DOHH2 (cell line): ENCODE data around the gene LRRC75B.

Experiments used
- H3F3A ChIP-seq: fragments of 200-600 bp; sonication (generic), shearing (Covaris generic); 2 replicates; pipeline ENCODE4 v1.6.0; 2016; ENCODE audit warnings: antibody characterized with exemption, mild to moderate bottlenecking; ENCODE audit not compliant: control insufficient read depth, insufficient read depth
- H3K27ac ChIP-seq: fragments of 200-600 bp; sonication (generic); 2 replicates; pipeline ENCODE4 v1.5.1; 2014; ENCODE audit warnings: low read depth, mild to moderate bottlenecking, low read length, moderate library complexity
- H3K27me3 ChIP-seq: fragments of 200-600 bp; sonication (generic); 2 replicates; pipeline ENCODE4 v1.6.1; 2014; ENCODE audit warnings: mild to moderate bottlenecking, low read length, mixed read lengths; ENCODE audit not compliant: control insufficient read depth
- H3K36me3 ChIP-seq: fragments of 200-600 bp; sonication (generic); 2 replicates; pipeline ENCODE4 v1.6.1; 2014; ENCODE audit warnings: mild to moderate bottlenecking, low read length, moderate library complexity, mixed read lengths; ENCODE audit not compliant: control insufficient read depth
- H3K4me1 ChIP-seq: fragments of 200-600 bp; sonication (generic); 2 replicates; pipeline ENCODE4 v1.6.1; 2014; ENCODE audit warnings: mild to moderate bottlenecking, low read length, mixed read lengths; ENCODE audit not compliant: control insufficient read depth
- H3K4me2 ChIP-seq: fragments of 200-600 bp; sonication (generic); 2 replicates; pipeline ENCODE4 v1.6.0; 2014; ENCODE audit warnings: mild to moderate bottlenecking, low read length, moderate library complexity
- H3K4me3 ChIP-seq: fragments of 200-600 bp; sonication (generic); 2 replicates; pipeline ENCODE4 v1.5.1; 2014; ENCODE audit warnings: mild to moderate bottlenecking, low read length, mixed read lengths
- H3K79me2 ChIP-seq: fragments of 200-600 bp; sonication (generic); 2 replicates; pipeline ENCODE4 v1.6.1; 2014; ENCODE audit warnings: mild to moderate bottlenecking, low read length, mixed read lengths; ENCODE audit not compliant: control insufficient read depth
- H3K9me2 ChIP-seq: fragments of 200-600 bp; sonication (generic); replicated peaks from 2 replicates; pipeline ENCODE4 v1.6.1; 2014; ENCODE audit warnings: mild to moderate bottlenecking, low read length, mixed read lengths; ENCODE audit not compliant: control insufficient read depth
- H3K9me3 ChIP-seq: fragments of 200-600 bp; sonication (generic); 2 replicates; pipeline ENCODE4 v1.6.1; 2014; ENCODE audit warnings: antibody characterized with exemption, low read length, mixed read lengths; ENCODE audit not compliant: control insufficient read depth, insufficient read depth
- H4K20me1 ChIP-seq: fragments of 200-600 bp; sonication (generic); 2 replicates; pipeline ENCODE4 v1.6.0; 2014; ENCODE audit warnings: low read depth, mild to moderate bottlenecking, antibody characterized with exemption, low read length, moderate library complexity; ENCODE audit not compliant: control insufficient read depth, insufficient read depth
- EZH2phosphoT487 ChIP-seq: fragments of 200-600 bp; sonication (generic); IDR thresholded peaks from 2 replicates; pipeline ENCODE4 v1.6.1; 2017; ENCODE audit warnings: borderline replicate concordance, mild to moderate bottlenecking, antibody characterized with exemption, low read length, moderate library complexity, mixed read lengths
- TF ChIP-seq, protein P1 (sequence below): fragments of 200-600 bp; sonication (generic); IDR thresholded peaks from one replicate; pipeline ENCODE4 v1.5.1; 2014; ENCODE audit warnings: antibody characterized with exemption, mild to moderate bottlenecking, low read depth, low read length; ENCODE audit not compliant: poor library complexity, severe bottlenecking

The LRRC75B gene

DNA sequence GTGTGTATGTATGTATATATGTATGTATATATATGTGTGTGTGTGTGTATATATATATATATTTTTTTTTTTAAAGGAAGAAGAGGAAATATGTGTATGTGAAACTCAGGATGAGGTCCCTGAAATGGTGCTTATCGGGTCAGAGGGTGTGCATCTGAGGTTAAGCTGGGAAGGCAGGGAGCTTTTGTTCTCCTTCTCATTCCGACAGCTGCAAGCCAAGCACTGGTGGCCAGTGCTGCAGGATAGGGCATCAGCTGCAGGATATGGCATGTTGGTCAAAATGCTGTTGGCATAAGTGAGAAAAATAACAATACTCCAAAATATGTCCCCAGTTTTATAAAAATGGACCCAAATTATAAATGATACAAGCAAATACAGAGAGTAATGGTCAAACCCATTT is 29.6 kb downstream of the LRRC75B start:
- H3K4me1 ChIP-seq: peaks cover 19% of the 10 kb centered on the region
- TF ChIP-seq, protein P1, sequence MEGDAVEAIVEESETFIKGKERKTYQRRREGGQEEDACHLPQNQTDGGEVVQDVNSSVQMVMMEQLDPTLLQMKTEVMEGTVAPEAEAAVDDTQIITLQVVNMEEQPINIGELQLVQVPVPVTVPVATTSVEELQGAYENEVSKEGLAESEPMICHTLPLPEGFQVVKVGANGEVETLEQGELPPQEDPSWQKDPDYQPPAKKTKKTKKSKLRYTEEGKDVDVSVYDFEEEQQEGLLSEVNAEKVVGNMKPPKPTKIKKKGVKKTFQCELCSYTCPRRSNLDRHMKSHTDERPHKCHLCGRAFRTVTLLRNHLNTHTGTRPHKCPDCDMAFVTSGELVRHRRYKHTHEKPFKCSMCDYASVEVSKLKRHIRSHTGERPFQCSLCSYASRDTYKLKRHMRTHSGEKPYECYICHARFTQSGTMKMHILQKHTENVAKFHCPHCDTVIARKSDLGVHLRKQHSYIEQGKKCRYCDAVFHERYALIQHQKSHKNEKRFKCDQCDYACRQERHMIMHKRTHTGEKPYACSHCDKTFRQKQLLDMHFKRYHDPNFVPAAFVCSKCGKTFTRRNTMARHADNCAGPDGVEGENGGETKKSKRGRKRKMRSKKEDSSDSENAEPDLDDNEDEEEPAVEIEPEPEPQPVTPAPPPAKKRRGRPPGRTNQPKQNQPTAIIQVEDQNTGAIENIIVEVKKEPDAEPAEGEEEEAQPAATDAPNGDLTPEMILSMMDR: no peak
- no peak for TF ChIP-seq EZH2phosphoT487
- no peak overlapping the region for H3K4me2 ChIP-seq
- H3K4me3 ChIP-seq: no peak overlapping the region
- H3K36me3 ChIP-seq: peaks cover 83% of the 10 kb centered on the region
- no peak overlapping the region for H3K27ac ChIP-seq
- 0 out of 2 replicates have a peak, but pooled peaks cover 2% of the 10 kb centered on the region for H3F3A ChIP-seq
- H3K9me3 ChIP-seq: no peaks in the 10 kb centered on the region
- H4K20me1 ChIP-seq: peaks cover 36% of the 10 kb centered on the region
- H3K79me2 ChIP-seq: peaks cover 100% of the 10 kb centered on the region
- no peaks in the 10 kb centered on the region for H3K9me2 ChIP-seq
- H3K27me3 ChIP-seq: no peaks in the 10 kb centered on the region

DNA sequence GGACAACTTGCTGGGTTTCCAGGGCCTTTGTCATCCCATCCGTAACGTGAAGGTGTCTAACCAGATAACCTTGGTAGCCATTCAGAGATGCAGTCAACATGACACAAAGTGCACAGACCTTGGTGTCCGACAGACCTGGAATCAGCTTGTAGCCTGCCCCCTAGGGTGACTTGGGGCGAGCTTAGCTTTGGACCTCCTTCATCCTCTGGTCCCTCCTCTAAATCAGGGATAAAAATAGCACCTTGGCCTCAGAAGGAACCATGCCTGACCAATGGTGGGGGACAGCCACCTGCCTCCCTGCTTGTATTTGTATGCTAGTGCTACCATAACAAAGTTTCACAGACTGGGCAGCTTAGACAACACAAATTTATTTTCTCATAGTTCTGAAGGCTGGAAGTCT is 33.4 kb downstream of the LRRC75B start:
- Histone ChIP-seq H3K79me2 (peaks cover 95% of the 10 kb centered on the region), H3F3A (0 out of 2 replicates have a peak, but pooled peaks cover 2% of the 10 kb centered on the region), H3K9me2 (no peaks in the 10 kb centered on the region), H3K4me3 (peak overlapping the region; percentile 8; the same call in 1 of the 2 replicates), H3K27ac (no peak overlapping the region), H3K9me3 (no peaks in the 10 kb centered on the region), H4K20me1 (peaks cover 31% of the 10 kb centered on the region), H3K27me3 (no peaks in the 10 kb centered on the region), H3K4me2 (peak overlapping the region; percentile 44; the same call in 1 of the 2 replicates), H3K36me3 (peaks cover 74% of the 10 kb centered on the region), H3K4me1 (peaks cover 36% of the 10 kb centered on the region)
- no peak for TF ChIP-seq EZH2phosphoT487
- TF ChIP-seq, protein P1: no peak

DNA sequence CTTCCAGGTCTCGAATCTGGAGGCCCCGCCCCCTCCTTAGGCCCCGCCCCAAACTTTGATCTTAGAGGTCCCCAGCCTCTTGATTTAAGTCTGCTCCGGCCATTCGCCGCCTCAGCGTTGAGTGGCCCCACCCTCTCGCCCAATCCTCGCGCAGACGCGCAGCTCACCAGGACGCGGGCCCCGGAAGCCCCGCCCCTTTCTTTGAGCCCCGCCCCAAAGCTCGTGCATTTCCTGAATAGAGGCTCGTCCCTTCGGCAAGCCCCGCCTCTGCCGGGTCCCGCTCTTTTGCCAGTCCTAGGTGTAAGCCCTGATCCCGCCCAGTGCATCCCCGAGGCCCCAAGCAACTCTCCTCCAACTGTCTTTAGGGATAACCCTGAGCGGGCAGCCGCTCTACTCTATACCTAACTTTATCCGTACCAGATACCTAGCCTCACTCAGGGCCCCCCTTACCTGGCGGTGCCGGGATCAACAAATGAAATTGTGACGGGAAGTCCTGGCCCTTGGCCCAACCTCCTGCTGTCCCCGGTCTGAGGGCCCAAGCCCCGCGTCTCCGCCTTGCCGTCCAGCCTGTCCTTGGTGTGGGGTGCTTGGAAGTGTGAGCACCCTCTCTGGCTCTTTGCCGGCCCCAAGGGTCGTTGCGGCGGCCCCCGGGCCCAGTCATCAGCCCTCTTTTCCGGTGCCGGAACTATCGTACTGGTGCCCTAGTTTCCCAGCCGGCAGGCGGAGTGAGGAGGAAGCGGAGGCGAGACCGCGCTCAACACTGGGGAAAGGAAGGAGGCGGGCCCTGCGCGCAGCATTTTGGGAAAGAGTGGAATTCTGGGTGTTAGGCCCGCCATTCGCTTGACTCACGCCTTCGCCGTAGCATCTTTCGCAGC is 37.5 kb downstream of the LRRC75B start, which contains the start of gene SNRPD3:
Gene SNRPD3, plus strand, starts transcription at position 835 of the 875 bp plus-strand sequence. CDS start 1,676 bp downstream, outside the sequence.
- peak within 1 kb of the TSS; percentile 78 for H3K4me2 ChIP-seq
- H3K27ac ChIP-seq: peak within 1 kb of the TSS; percentile 87
- H3K36me3 ChIP-seq: peaks cover 73% of the 10 kb centered on the region
- peaks cover 95% of the 10 kb centered on the region for H3K79me2 ChIP-seq
- no peaks in the 10 kb centered on the region for H3K27me3 ChIP-seq
- H3K4me1 ChIP-seq: peaks cover 53% of the 10 kb centered on the region
- no peaks in the 10 kb centered on the region for H3K9me3 ChIP-seq
- H4K20me1 ChIP-seq: peaks cover 34% of the 10 kb centered on the region
- H3K4me3 ChIP-seq: peak within 1 kb of the TSS; percentile 92
- peaks cover 5% of the 10 kb centered on the region for H3F3A ChIP-seq
- H3K9me2 ChIP-seq: no peaks in the 10 kb centered on the region
- no peak for TF ChIP-seq EZH2phosphoT487
- TF ChIP-seq, protein P1: no peak
